Prostate gland (tissue), 2 donors: ENCODE measurements around the gene TIE1. TPM values are rescaled to one million over a fixed set of nuclear protein-coding genes. Genes with fewer than 3 reads are reported as not detected.

Source experiments
- DNase-seq: peaks from one replicate; pipeline ENCODE4 v3.0.0-alpha.2; 2019; ENCODE audit warnings: low spot score
- H3K27ac ChIP-seq, 2 donors: fragments of 200-600 bp; sonication (generic); 2 replicates each; pipeline ENCODE4 v1.5.1; 2017 to 2019
- H3K27me3 ChIP-seq: fragments of 200-600 bp; sonication (generic); replicated peaks from 2 replicates; pipeline ENCODE4 v1.5.1; 2019; ENCODE audit not compliant: insufficient read depth
- H3K36me3 ChIP-seq, 2 donors: fragments of 200-600 bp; sonication (generic); 1 replicate in 1 of 2; 2 replicates in 1 of 2; pipeline versions ENCODE4 v1.5.1 to v1.8.1; 2017 to 2019
- H3K4me1 ChIP-seq: fragments of 200-600 bp; sonication (generic); replicated peaks from 2 replicates; pipeline ENCODE4 v1.5.1; 2019
- H3K4me3 ChIP-seq, 2 donors: fragments of 200-600 bp; sonication (generic); 2 replicates each; pipeline ENCODE4 v1.5.1; 2017 to 2019
- H3K9me3 ChIP-seq: fragments of 200-600 bp; sonication (generic); 2 replicates; pipeline ENCODE4 v1.5.1; 2017
- CTCF ChIP-seq, 4 experiments: fragments of 200-600 bp in 2 of 4; fragments of 450-650 bp in 2 of 4; sonication (generic) in 2 of 4; IDR thresholded peaks; 1 replicate in 3 of 4; 2 replicates in 1 of 4; pipeline ENCODE4 v1.5.1; 2016 to 2019; ENCODE audit warnings: antibody characterized with exemption in 4 of 4, mild to moderate bottlenecking in 2 of 4, moderate library complexity in 2 of 4
- POLR2A ChIP-seq: fragments of 450-650 bp; IDR thresholded peaks from one replicate; pipeline ENCODE4 v1.6.1; 2016; ENCODE audit warnings: antibody characterized with exemption, mild to moderate bottlenecking
- POLR2AphosphoS5 ChIP-seq: sonication (generic); formaldehyde crosslinking; IDR thresholded peaks from one replicate; pipeline ENCODE4 v1.6.1; 2017; ENCODE audit warnings: antibody characterized with exemption
- WGBS: methylation state at CpG from one replicate; pipeline ENCODE4 v1.1.5; 2018; 5-methylcytosine and 5-hydroxymethylcytosine counted together
- intact Hi-C: fragments of 100-400 bp; cut with DNase I; formaldehyde crosslinking; loops from one replicate; pipeline ENCODE4 v1.14.2; 2022
- total RNA-seq, 2 donors: library from RNA; depleted of rRNA; stranded (reverse); fragments of >200 nt; gene quantifications; one replicate each; pipeline ENCODE4 v1.1.0, GENCODE V29; 2016

TIE1 gene
- total RNA-seq, 2 donors from 2014 or later = 18.7 to 21.7 TPM

- WGBS = 87% methylated on average over 7 of the region's 7 CpGs
- Histone ChIP-seq H3K9me3 (no peaks in the 10 kb centered on the region), H3K4me3 (no peak overlapping the region), H3K4me1 (peaks cover 3% of the 10 kb centered on the region), H3K27ac (no peak overlapping the region), H3K36me3 (no peaks in the 10 kb centered on the region), H3K27me3 (no peaks in the 10 kb centered on the region)
- no peak for DNase-seq
- no peak for TF ChIP-seq CTCF (IDR thresholded peaks at IDR 0.05)
- TF ChIP-seq POLR2A = no peak
- TF ChIP-seq POLR2AphosphoS5 = no peak
- intact Hi-C loops = loop anchor here (5.0 kb wide), 1 partner anchor 50 kb away; no protein-coding TSS in a partner anchor
These were observed 8.6 kb upstream of the TIE1 start for GRCh38 chr1:43292216-43292615.

- H3K27ac ChIP-seq = peak overlapping the region in 1 of 2 donors; percentile 79
- intact Hi-C loops = loop anchor here (5.0 kb wide), 1 partner anchor 50 kb away; no protein-coding TSS in a partner anchor
- no peaks in the 10 kb centered on the region for H3K27me3 ChIP-seq
- no peaks in the 10 kb centered on the region for H3K9me3 ChIP-seq
- no peaks in the 10 kb centered on the region for H3K36me3 ChIP-seq
- H3K4me3 ChIP-seq = no peak overlapping the region
- TF ChIP-seq POLR2AphosphoS5 (no peak), CTCF (IDR thresholded peaks at IDR 0.05) (no peak), POLR2A (no peak)
- H3K4me1 ChIP-seq = peaks cover 3% of the 10 kb centered on the region
- 82% methylated on average over 5 of the region's 5 CpGs for WGBS
- no peak for DNase-seq
These were observed 8.1 kb upstream of the TIE1 start for GRCh38 chr1:43292679-43293078.

- 98% methylated on average over 2 of the region's 2 CpGs for WGBS
- Histone ChIP-seq H3K4me3 (no peak overlapping the region), H3K36me3 (no peaks in the 10 kb centered on the region), H3K27ac (peak overlapping the region; percentile 79 to 83), H3K27me3 (no peaks in the 10 kb centered on the region), H3K4me1 (peaks cover 3% of the 10 kb centered on the region), H3K9me3 (no peaks in the 10 kb centered on the region)
- DNase-seq = no peak
- TF ChIP-seq POLR2A (no peak), POLR2AphosphoS5 (no peak), CTCF (IDR thresholded peaks at IDR 0.05) (no peak)
- intact Hi-C loops = loop anchor here (5.0 kb wide), 1 partner anchor 51 kb away; no protein-coding TSS in a partner anchor
These were observed 7.6 kb upstream of the TIE1 start for GRCh38 chr1:43293176-43293575.

GRCh38 chr1:43293896-43294760 is 6.7 kb upstream of the TIE1 start:
- 44% methylated on average over 7 of the region's 7 CpGs for WGBS
- Histone ChIP-seq H3K4me3 (no peak overlapping the region), H3K36me3 (no peaks in the 10 kb centered on the region), H3K4me1 (peaks cover 3% of the 10 kb centered on the region), H3K9me3 (no peaks in the 10 kb centered on the region), H3K27ac (peak overlapping the region; percentile 79 to 83), H3K27me3 (no peaks in the 10 kb centered on the region)
- peak; percentile 47 for DNase-seq
- TF ChIP-seq CTCF (IDR thresholded peaks at IDR 0.05) (no peak), POLR2A (peak; percentile 18), POLR2AphosphoS5 (peak; percentile 79)
- intact Hi-C loops = loop anchor here (5.0 kb wide), 1 partner anchor 52 kb away; no protein-coding TSS in a partner anchor
